Upper lobe of right lung (tissue), 1 donor: ENCODE results near the gene ZNF92. TPM values are rescaled to one million over a fixed set of nuclear protein-coding genes. Genes with fewer than 3 reads are reported as not detected.

Experiments
- ATAC-seq: fragments of 200-7000 bp; cut with Tn5 transposase; one replicate; pipeline ENCODE4 v1.9.1; 2020; ENCODE audit warnings: mild to moderate bottlenecking, moderate library complexity
- DNase-seq: peaks from one replicate; pipeline ENCODE4 v3.0.0-alpha.2; 2020
- H3K27ac ChIP-seq: fragments of 200-600 bp; one replicate; pipeline ENCODE4 v1.8.0; 2022
- H3K27me3 ChIP-seq: fragments of 200-600 bp; one replicate; pipeline ENCODE4 v1.8.0; 2022; ENCODE audit warnings: mild to moderate bottlenecking
- H3K36me3 ChIP-seq: fragments of 200-600 bp; one replicate; pipeline ENCODE4 v1.8.0; 2022
- H3K4me1 ChIP-seq: fragments of 200-600 bp; one replicate; pipeline ENCODE4 v1.8.0; 2022
- H3K4me3 ChIP-seq: fragments of 200-600 bp; one replicate; pipeline ENCODE4 v1.8.0; 2022; ENCODE audit warnings: mild to moderate bottlenecking
- H3K9me3 ChIP-seq: fragments of 200-600 bp; one replicate; pipeline ENCODE4 v1.8.0; 2022
- CTCF ChIP-seq: fragments of 200-600 bp; IDR thresholded peaks from one replicate; pipeline ENCODE4 v1.8.0; 2022; ENCODE audit warnings: antibody characterized with exemption
- intact Hi-C: fragments of 100-400 bp; cut with DNase I; formaldehyde crosslinking; loops from one replicate; pipeline ENCODE4 v1.11.0; 2022
- total RNA-seq: library from RNA; stranded (reverse); fragmentation: NEBNext Ultra II Directional; extraction: Animal tissue kit (Norgen Biotek cat#: 25700); gene quantifications from one replicate; pipeline ENCODE4 v1.2.1, GENCODE V29; 2021
- donor health status: DM: no; HTN: yes; CAD: no; lungs with severe emphysema.

ZNF92 gene
- total RNA-seq, 1 donor from 2014 or later = 7.6 TPM

GRCh38 chr7:65354263-65354662 lies 19.4 kb upstream of the ZNF92 start:
- intact Hi-C loops = no loop called here
- H3K9me3 ChIP-seq = no peaks in the 10 kb centered on the region
- ATAC-seq (no peak), DNase-seq (no peak)
- no peak overlapping the region for H3K27ac ChIP-seq
- H3K36me3 ChIP-seq = no peaks in the 10 kb centered on the region
- no peak overlapping the region for H3K4me3 ChIP-seq
- no peaks in the 10 kb centered on the region for H3K4me1 ChIP-seq
- H3K27me3 ChIP-seq = no peaks in the 10 kb centered on the region
- TF ChIP-seq CTCF = no peak

GRCh38 chr7:65369843-65370242 lies 3.8 kb upstream of the ZNF92 start:
- Histone ChIP-seq H3K9me3 (no peaks in the 10 kb centered on the region), H3K27ac (no peak overlapping the region), H3K4me1 (peaks cover 3% of the 10 kb centered on the region), H3K4me3 (no peak overlapping the region), H3K36me3 (no peaks in the 10 kb centered on the region), H3K27me3 (no peaks in the 10 kb centered on the region)
- ATAC-seq (no peak), DNase-seq (no peak)
- TF ChIP-seq CTCF = no peak
- intact Hi-C loops = no loop called here

- no peak for TF ChIP-seq CTCF
Observed at GRCh38 chr7:65371468-65371867, 2.2 kb upstream of the ZNF92 start.

GRCh38 chr7:65379318-65379717 lies 5.7 kb downstream of the ZNF92 start:
- no peaks in the 10 kb centered on the region for H3K36me3 ChIP-seq
- ATAC-seq (no peak), DNase-seq (no peak)
- TF ChIP-seq CTCF = no peak
- intact Hi-C loops = no loop called here
- no peaks in the 10 kb centered on the region for H3K27me3 ChIP-seq
- H3K4me1 ChIP-seq = peaks cover 11% of the 10 kb centered on the region
- H3K9me3 ChIP-seq = no peaks in the 10 kb centered on the region
- no peak overlapping the region for H3K4me3 ChIP-seq
- no peak overlapping the region for H3K27ac ChIP-seq

More at GRCh38 chr7:65371468-65371867, 2.2 kb upstream of the ZNF92 start:
- Histone ChIP-seq H3K36me3 (no peaks in the 10 kb centered on the region), H3K27ac (no peak overlapping the region), H3K4me1 (peaks cover 7% of the 10 kb centered on the region), H3K9me3 (no peaks in the 10 kb centered on the region), H3K4me3 (no peak overlapping the region), H3K27me3 (no peaks in the 10 kb centered on the region)
- DNase-seq (no peak), ATAC-seq (no peak)
- intact Hi-C loops = no loop called here

GRCh38 chr7:65381742-65382141 lies 8.1 kb downstream of the ZNF92 start:
- ATAC-seq (no peak), DNase-seq (no peak)
- intact Hi-C loops = no loop called here
- Histone ChIP-seq H3K9me3 (no peaks in the 10 kb centered on the region), H3K4me3 (no peak overlapping the region), H3K36me3 (no peaks in the 10 kb centered on the region), H3K27ac (no peak overlapping the region), H3K27me3 (no peaks in the 10 kb centered on the region), H3K4me1 (peaks cover 4% of the 10 kb centered on the region)
- TF ChIP-seq CTCF = no peak

GRCh38 chr7:65382452-65382851 lies 8.8 kb downstream of the ZNF92 start:
- peaks cover 4% of the 10 kb centered on the region for H3K4me1 ChIP-seq
- peaks cover under 1% of the 10 kb centered on the region for H3K36me3 ChIP-seq
- no peak overlapping the region for H3K4me3 ChIP-seq
- no peaks in the 10 kb centered on the region for H3K9me3 ChIP-seq
- no peak overlapping the region for H3K27ac ChIP-seq
- H3K27me3 ChIP-seq = no peaks in the 10 kb centered on the region
- no peak for DNase-seq
- TF ChIP-seq CTCF = no peak
- no peak for ATAC-seq
- intact Hi-C loops = no loop called here
